Fibroblast of lung (primary cell): ENCODE results near the gene TMEM132C.

Experiments
- EZH2 ChIP-seq: IDR thresholded peaks from 2 replicates; pipeline ENCODE4 v1.5.1; 2012; ENCODE audit warnings: low read length, control low read depth, mild to moderate bottlenecking; ENCODE audit errors: missing control alignments
- TF ChIP-seq, protein P1 (sequence below), 2 donors: IDR thresholded peaks in 1 of 2; conservative IDR thresholded peaks in 1 of 2; 1 replicate in 1 of 2; 2 replicates in 1 of 2; pipeline ENCODE4 v1.5.1; 2011 to 2012; ENCODE audit warnings: low read length in 2 of 2, control low read depth in 1 of 2, inconsistent platforms in 1 of 2, low read depth in 1 of 2, mild to moderate bottlenecking in 1 of 2

DNA sequence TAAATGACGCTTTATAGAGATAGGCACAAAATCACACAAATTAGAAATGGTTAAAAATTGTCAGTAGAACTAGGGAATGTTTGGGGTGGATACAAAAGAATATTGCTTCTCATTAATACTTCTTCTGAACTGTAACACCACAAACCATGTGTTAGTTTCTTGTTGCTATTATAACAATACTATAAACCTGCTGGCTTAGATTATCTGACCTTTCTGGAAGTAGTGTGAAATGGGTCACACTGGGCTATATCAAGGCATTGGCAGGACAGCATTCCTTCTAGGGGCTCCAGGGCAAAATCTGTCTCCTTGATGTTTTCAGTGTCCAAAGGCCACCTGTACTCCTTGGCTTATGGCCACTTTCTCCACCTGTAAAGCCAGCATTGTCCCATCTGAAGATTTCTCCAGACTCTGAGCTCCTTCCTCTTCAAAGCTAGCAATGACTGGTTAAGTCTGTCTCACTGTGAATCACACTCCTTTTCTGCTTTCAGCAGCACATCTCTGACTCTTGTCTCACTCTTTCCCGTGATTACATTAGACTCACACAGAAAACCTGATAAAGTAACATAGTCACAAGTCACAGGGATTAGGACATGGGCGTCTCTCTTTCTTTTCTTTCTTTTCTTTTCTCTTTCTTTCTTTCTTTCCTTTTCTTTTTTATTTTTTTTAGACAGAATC, 470.5 kb downstream of the TMEM132C start:
- TF ChIP-seq, protein P1, sequence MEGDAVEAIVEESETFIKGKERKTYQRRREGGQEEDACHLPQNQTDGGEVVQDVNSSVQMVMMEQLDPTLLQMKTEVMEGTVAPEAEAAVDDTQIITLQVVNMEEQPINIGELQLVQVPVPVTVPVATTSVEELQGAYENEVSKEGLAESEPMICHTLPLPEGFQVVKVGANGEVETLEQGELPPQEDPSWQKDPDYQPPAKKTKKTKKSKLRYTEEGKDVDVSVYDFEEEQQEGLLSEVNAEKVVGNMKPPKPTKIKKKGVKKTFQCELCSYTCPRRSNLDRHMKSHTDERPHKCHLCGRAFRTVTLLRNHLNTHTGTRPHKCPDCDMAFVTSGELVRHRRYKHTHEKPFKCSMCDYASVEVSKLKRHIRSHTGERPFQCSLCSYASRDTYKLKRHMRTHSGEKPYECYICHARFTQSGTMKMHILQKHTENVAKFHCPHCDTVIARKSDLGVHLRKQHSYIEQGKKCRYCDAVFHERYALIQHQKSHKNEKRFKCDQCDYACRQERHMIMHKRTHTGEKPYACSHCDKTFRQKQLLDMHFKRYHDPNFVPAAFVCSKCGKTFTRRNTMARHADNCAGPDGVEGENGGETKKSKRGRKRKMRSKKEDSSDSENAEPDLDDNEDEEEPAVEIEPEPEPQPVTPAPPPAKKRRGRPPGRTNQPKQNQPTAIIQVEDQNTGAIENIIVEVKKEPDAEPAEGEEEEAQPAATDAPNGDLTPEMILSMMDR (conservative IDR thresholded peaks at IDR 0.05 in 1 of 2, IDR thresholded peaks at IDR 0.05 in 1 of 2; ENCODE audit: low read depth in 1 of 2, low read length in 2 of 2): no peak
- TF ChIP-seq EZH2: no peak
